Endodermal cell (in vitro differentiated cells): ENCODE results near the gene AGTPBP1. TPM values are rescaled to one million over a fixed set of nuclear protein-coding genes. Genes with fewer than 3 reads are reported as not detected.

Source experiments
- DNase-seq: peaks from one replicate; pipeline ENCODE4 v3.0.0-alpha.2; 2017
- H3K27ac ChIP-seq: 2 replicates; pipeline ENCODE4 v1.5.1; 2013; ENCODE audit warnings: mild to moderate bottlenecking, low read depth, low read length, moderate library complexity
- H3K27me3 ChIP-seq: 2 replicates; pipeline ENCODE4 v1.6.1; 2013; ENCODE audit warnings: mild to moderate bottlenecking, low read length, moderate library complexity; ENCODE audit not compliant: insufficient read depth, control insufficient read depth, poor library complexity, severe bottlenecking
- H3K36me3 ChIP-seq: 2 replicates; pipeline ENCODE4 v1.7.0; 2013; ENCODE audit warnings: mild to moderate bottlenecking, low read length, moderate library complexity; ENCODE audit not compliant: control insufficient read depth, insufficient read depth
- H3K4me1 ChIP-seq: one replicate; pipeline ENCODE4 v1.7.0; 2013; ENCODE audit warnings: low read length; ENCODE audit not compliant: control insufficient read depth, insufficient read depth
- H3K4me3 ChIP-seq: 2 replicates; pipeline ENCODE4 v1.5.1; 2013; ENCODE audit warnings: mild to moderate bottlenecking, low read length, moderate library complexity
- H3K9ac ChIP-seq: 2 replicates; pipeline ENCODE4 v1.6.1; 2013; ENCODE audit warnings: mild to moderate bottlenecking, low read length, moderate library complexity; ENCODE audit not compliant: poor library complexity, severe bottlenecking; ENCODE audit errors: extremely low read depth
- H3K9me3 ChIP-seq: 2 replicates; pipeline ENCODE4 v1.6.1; 2013; ENCODE audit warnings: mild to moderate bottlenecking, low read length, moderate library complexity; ENCODE audit not compliant: control insufficient read depth
- H3K27ac Mint-ChIP-seq: 2 replicates; pipeline ENCODE4 v1.8.0; 2020; ENCODE audit warnings: mixed read lengths
- H3K27me3 Mint-ChIP-seq: 2 replicates; pipeline ENCODE4 v1.8.0; 2021; ENCODE audit warnings: mild to moderate bottlenecking, mixed read lengths; ENCODE audit not compliant: insufficient read depth
- H3K36me3 Mint-ChIP-seq: 2 replicates; pipeline ENCODE4 v1.8.0; 2020; ENCODE audit warnings: low read depth, mixed read lengths
- H3K4me1 Mint-ChIP-seq: 2 replicates; pipeline ENCODE4 v1.8.0; 2020; ENCODE audit warnings: mixed read lengths
- H3K4me3 Mint-ChIP-seq: 2 replicates; pipeline ENCODE4 v1.8.0; 2020; ENCODE audit warnings: mild to moderate bottlenecking, moderate library complexity, mixed read lengths
- H3K9me3 Mint-ChIP-seq: 2 replicates; pipeline ENCODE4 v1.8.0; 2020; ENCODE audit warnings: mild to moderate bottlenecking, mixed read lengths
- CTCF ChIP-seq: fragments of 200-600 bp; sonication (generic); conservative IDR thresholded peaks from 2 replicates; pipeline ENCODE4 v1.5.0; 2021; ENCODE audit warnings: antibody characterized with exemption, mild to moderate bottlenecking
- WGBS, 2 experiments: methylation state at CpG; one replicate each; pipeline versions ENCODE4 v1.1.5 to v1.1.7; 2013; ENCODE audit warnings: missing lambda C conversion rate in 2 of 2, mixed read lengths in 1 of 2; ENCODE audit not compliant: insufficient coverage in 1 of 2, insufficient read length in 1 of 2; 5-methylcytosine and 5-hydroxymethylcytosine counted together
- total RNA-seq, 2 donors: library from RNA; stranded (reverse); fragmentation: NEBNext Ultra II Directional in 1 of 2; extraction: Animal tissue kit (Norgen Biotek cat#: 25700) in 1 of 2; gene quantifications; 2 replicates in 1 of 2; 3 replicates in 1 of 2; pipeline ENCODE4 v1.2.1, GENCODE V29; 2021

The AGTPBP1 gene
- total RNA-seq, 2 donors from 2014 or later: 45.7 to 54.9 TPM

GRCh38 chr9:85615792-85616191, 126.0 kb downstream of the AGTPBP1 start:
- Histone ChIP-seq H3K36me3 (peaks cover 32% of the 10 kb centered on the region), H3K9me3 (no peaks in the 10 kb centered on the region), H3K4me3 (no peak overlapping the region), H3K27me3 (no peaks in the 10 kb centered on the region), H3K9ac (no peak overlapping the region), H3K27ac (no peak overlapping the region), H3K4me1 (no peaks in the 10 kb centered on the region)
- no peak overlapping the region for H3K4me3 Mint-ChIP-seq
- no peaks in the 10 kb centered on the region for H3K4me1 Mint-ChIP-seq
- DNase-seq: no peak
- no peak for TF ChIP-seq CTCF
- H3K27me3 Mint-ChIP-seq: no peaks in the 10 kb centered on the region
- H3K9me3 Mint-ChIP-seq: no peaks in the 10 kb centered on the region
- H3K27ac Mint-ChIP-seq: no peak overlapping the region
- peaks cover 14% of the 10 kb centered on the region for H3K36me3 Mint-ChIP-seq
- no CpG with 5 or more reads among the region's 1 CpG for WGBS, 2 experiments

- H3K4me3 Mint-ChIP-seq: no peak overlapping the region
- no peaks in the 10 kb centered on the region for H3K9me3 Mint-ChIP-seq
- H3K4me1 Mint-ChIP-seq: peaks cover 3% of the 10 kb centered on the region
- Histone ChIP-seq H3K9me3 (no peaks in the 10 kb centered on the region), H3K4me3 (no peak overlapping the region), H3K9ac (no peak overlapping the region), H3K27ac (no peak overlapping the region), H3K4me1 (no peaks in the 10 kb centered on the region), H3K36me3 (peaks cover 17% of the 10 kb centered on the region), H3K27me3 (no peaks in the 10 kb centered on the region)
- WGBS, 2 experiments: 40 to 85% methylated on average over 1 to 4 of the region's 4 CpGs
- peak; percentile 65 for DNase-seq
- peak; percentile 93 for TF ChIP-seq CTCF
- peaks cover 2% of the 10 kb centered on the region for H3K36me3 Mint-ChIP-seq
- no peak overlapping the region for H3K27ac Mint-ChIP-seq
- no peaks in the 10 kb centered on the region for H3K27me3 Mint-ChIP-seq
Observed at GRCh38 chr9:85610074-85610860, 131.5 kb downstream of the AGTPBP1 start.

GRCh38 chr9:85605905-85606304, 135.8 kb downstream of the AGTPBP1 start:
- TF ChIP-seq CTCF: no peak
- no peak overlapping the region for H3K4me3 Mint-ChIP-seq

More at GRCh38 chr9:85605905-85606304, 135.8 kb downstream of the AGTPBP1 start:
- no peak for DNase-seq
- WGBS, 2 experiments: no CpG with 5 or more reads among the region's 1 CpG
- no peaks in the 10 kb centered on the region for H3K9me3 Mint-ChIP-seq
- Histone ChIP-seq H3K4me3 (no peak overlapping the region), H3K27me3 (no peaks in the 10 kb centered on the region), H3K36me3 (peaks cover 9% of the 10 kb centered on the region), H3K27ac (no peak overlapping the region), H3K4me1 (no peaks in the 10 kb centered on the region), H3K9me3 (no peaks in the 10 kb centered on the region), H3K9ac (no peak overlapping the region)
- peaks cover 7% of the 10 kb centered on the region for H3K4me1 Mint-ChIP-seq
- peaks cover 4% of the 10 kb centered on the region for H3K36me3 Mint-ChIP-seq
- no peak overlapping the region for H3K27ac Mint-ChIP-seq
- H3K27me3 Mint-ChIP-seq: no peaks in the 10 kb centered on the region
